Fibroblast of peridontal ligament (primary cell): ENCODE data around the gene TMEM50B.
"Not testable (repeated sequence)": the region's sequence is repeated elsewhere in the genome, so short reads cannot be mapped to it uniquely, and the experiment has no call there.

Experiments
- DNase-seq: peaks from one replicate; pipeline ENCODE4 v3.0.0-alpha.2; 2010; ENCODE audit errors: extremely low read depth

The TMEM50B gene

GRCh38 chr21:33478182-33478581, 1.6 kb downstream of the TMEM50B start:
- no peak for DNase-seq

DNA sequence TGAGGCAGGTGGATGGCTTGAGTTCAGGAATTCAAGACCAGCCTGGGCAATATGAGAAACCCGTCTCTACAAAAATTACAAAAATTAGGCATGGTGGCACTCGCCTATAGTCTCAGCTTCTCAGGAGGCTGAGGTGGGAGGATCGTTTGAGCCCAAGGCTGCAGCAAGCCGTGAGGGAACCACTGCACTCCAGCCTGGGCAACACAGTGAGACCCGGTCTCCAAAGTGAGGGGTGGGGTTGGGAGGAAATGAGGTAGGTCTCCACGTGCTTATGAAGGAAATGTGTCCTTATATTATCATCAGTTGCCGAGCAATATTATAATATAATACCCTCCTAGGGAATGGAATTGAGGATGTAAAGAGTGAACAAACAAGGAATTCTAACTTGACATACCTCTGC, 2.7 kb downstream of the TMEM50B start:
- DNase-seq = no peak

DNA sequence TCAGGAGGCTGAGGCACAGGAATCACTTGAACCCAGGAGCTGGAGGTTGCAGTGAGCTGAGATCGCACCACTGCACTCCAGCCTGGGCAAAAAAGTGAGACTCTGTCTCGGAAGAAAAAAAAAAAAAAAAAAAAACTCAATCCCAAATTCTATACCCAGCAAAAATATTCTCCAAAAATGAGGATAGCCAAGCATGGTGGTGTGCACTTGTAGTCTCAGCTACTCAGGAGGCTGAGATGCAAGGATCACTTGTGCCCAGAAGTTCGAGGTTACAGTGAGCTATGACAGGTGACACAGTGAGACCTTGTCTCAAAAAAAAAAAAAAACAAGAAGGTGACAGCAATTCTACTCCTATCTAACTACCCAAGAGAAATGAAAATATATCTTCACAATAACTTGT, 6.4 kb downstream of the TMEM50B start:
- DNase-seq = no peak

DNA sequence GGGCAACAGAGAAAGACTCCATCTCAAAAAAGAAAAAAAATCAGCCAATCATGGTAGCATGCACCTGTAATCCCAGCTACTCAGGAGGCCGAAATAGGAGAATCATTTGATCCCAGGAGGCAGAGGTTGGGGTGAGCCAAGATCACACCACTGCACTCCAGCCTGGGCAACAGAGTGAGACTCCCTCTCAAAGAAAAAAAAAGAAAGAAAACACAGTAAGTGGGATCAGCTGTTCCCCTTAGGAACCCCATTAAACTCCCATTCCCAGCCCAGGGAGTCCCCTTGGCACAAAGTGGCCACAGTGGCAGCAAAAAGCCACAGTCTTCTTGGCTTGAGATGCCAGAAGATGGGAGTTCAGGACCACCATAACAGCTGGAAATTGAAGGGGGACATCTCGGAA, 9.1 kb downstream of the TMEM50B start:
- DNase-seq = no peak

DNA sequence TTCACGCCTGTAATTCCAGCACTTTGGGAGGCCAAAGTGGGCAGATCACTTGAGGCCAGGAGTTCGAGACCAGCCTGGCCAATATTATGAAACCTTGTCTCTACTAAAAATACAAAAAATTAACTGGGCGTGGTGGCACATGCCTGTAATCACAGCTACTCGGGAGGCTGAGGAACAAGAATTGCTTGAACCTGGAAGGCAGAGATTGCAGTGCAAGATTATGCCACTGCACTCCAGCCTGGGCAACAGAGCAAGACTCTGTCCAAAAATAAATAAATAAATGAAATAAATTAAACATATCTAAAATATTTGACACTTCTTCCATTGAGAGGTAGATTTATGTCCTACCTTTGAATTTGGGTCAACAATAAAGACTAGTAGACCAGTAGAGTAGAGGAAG, 10.6 kb downstream of the TMEM50B start:
- DNase-seq = not testable (repeated sequence)

GRCh38 chr21:33461538-33462250, 18.1 kb downstream of the TMEM50B start:
- DNase-seq = no peak

GRCh38 chr21:33458861-33459260, 20.9 kb downstream of the TMEM50B start:
- DNase-seq = no peak

DNA sequence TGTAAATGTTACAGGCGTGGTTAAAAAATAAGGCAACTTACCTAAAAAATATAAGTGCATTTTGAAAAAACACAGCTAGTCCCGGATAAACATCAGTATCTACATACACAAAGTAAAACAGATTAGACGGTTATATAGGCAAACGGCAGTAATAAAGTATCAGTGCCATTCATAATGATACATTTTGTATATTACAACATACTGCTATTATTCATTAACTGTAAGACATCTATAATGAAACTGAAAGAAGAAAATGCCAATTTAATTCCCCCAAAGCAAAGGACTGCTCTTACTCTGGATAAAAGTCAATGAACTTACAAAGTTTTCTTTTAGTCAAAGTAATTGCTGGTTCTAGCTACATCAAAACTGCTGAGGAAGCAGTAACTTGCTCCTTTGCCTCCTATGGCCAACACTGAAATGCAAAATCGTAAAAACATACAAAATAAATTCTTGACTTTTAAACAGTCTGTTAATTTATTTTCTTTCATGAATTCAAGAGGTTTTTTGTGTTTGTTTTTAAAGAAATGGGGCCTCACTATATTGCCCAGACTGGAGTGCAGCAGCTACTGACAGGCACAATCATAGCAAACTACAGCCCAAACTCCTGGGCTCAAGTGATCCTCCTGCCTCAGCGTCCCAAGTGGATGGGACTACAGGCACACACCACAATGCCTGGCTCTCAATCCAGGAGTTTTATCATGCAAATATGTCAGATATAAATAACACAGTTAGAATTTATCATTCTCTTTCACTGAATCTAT, 23.9 kb downstream of the TMEM50B start:
- no peak for DNase-seq

DNA sequence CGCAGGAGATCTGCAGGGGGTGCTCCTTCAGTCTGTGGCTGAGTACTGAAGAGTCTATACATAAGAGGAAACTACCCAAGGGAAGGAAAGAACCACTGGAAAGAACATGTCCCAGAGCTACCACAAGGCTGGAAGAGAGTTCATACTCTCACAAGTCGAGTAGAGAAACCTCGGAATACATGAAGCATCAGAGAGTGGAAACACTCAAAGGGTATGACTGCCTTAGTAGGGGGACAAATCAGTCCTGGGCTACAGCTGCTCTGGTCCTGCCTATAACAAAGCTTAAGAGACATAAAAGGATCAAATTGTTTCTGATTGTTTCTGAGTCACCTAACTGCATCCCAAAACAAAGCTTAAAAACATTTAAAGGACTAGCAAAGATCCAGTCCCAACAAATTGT, 27.4 kb downstream of the TMEM50B start:
- no peak for DNase-seq

DNA sequence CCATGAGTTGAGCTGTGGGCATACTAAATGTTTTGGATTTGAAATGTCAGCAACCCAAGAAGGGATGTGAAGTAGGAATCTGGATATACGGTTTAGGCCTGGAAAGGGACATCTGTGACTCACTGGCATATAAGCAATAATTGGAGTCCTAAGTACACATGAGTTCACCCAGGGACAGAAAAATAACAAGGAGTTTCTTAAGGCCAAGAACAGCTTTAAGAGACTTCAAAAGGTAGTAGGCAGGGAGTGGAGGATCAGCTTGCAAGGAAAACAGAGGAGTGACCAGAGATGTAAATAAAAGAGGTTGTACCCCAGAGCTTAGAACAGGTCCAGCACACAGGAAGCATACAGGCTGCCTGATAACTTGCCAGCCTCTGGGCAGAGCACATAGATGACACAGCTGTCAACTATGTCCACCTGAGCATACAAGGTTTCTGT, 28.1 kb downstream of the TMEM50B start:
- peak; percentile 18 for DNase-seq

- DNase-seq = no peak
Measured at GRCh38 chr21:33449616-33450015, 30.2 kb downstream of the TMEM50B start.

GRCh38 chr21:33446620-33447019, 33.2 kb downstream of the TMEM50B start:
- not testable (repeated sequence) for DNase-seq

DNA sequence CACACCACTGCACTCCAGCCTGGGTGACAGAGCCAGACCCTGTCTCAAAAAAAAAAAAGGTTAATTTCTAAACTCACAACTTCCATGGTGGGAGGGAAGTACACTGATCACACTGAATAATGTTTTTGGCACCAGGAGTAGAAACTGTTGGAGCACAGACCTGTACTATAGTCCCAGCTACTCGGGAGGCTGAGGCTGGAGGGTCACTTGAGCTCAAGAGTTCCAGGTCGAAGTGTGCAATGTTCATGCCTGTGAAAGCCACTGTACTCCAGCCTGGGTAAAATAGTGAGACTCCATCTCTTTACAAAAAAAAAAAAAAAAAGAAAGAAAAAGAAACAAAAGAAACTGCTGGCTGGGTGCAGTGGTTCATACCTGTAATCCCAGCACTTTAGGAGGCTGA, 35.3 kb downstream of the TMEM50B start:
- DNase-seq = no peak

- DNase-seq = no peak
Measured at GRCh38 chr21:33443194-33443593, 36.6 kb downstream of the TMEM50B start.

DNA sequence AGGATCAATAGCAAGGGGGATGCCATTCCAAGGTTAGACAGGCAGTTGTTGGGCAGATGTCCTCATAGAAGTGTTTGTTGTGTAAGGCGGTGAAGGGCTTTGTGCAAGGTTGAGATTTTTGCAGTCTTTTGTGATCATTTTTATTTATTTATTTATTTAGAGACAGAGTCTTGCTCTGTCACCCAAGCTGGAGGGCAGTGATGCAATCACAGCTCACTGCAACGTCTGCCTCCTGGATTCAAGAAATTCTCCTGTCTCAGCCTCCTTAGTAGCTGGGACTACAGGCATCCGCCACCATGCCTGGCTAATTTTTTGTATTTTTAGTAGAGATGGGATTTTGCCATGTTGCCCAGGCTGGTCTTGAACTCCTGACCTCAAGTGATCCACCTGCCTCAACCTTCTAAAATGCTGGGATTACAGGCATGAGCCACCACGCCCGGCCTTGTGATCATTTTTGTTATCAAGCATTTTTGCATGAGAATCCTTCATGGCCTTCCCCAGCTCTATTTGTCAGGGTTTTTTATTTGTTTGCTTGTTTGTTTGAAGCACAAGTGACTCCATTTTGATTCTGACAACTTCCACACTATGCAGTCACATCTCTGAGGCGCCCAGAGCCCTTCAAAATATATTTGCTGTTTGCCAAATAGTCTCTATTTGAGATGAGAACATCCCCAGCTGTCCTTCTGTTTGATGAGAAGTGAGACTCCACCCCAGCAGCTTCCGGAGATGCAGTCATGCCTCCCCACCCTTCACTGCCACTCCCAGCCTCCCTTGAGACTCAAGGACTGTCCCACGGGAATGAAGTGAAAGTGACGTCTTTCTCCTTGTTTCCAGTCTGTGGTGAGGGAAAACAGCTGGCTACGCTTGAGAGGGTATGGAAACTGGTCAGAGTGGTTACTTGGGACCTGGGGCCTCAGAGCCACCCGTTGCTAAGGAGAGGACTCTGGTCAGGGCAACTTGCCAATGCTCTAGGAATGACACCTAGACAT, 38.0 kb downstream of the TMEM50B start:
- peak; percentile 59 for DNase-seq

DNA sequence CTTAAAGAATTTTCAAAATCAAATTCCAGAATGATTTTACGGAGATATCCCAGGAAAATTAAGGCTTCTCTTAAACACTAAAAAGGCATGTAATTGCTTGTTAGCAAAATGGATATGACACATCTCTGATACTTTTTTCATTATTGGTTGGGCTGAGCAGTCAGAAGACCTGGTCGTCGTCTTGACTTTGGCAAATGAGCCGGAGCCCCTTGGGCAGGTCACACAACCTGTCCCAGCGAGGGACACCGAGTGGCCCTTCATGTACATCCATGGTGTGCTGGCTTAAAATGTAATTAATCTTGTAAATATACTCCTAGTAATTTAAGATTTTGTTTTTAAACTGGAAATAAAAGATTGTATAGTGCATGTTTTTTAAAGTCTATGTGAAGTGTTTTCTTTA, 42.6 kb downstream of the TMEM50B start:
- DNase-seq = no peak

DNA sequence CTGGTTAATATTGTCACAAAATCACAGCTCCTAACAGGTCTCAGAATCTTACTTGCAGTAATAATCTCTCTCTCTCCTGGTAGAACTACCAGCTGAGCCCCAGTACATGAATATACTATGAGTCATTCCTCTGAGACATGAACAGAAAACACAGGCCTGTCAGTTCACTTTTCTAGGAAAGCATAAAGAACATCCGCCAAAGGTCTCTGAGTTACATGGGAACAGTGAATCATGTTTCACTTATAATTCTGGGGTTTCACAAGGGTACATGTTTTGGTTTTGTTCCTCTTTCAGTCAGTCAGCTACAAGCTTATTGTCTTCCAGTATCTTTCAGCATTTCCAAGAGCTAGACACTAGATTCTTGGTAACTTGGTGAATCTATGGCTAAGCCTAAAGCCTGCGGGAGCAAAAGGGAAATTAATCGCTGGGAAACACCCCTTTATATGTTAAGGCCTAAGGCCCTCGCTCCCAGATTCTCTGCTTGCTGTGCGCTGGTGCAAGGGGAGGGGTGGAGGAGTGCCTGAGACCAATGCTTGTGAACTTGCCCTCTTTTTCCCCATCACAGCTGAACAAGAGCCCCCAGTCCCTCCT, 44.9 kb downstream of the TMEM50B start:
- peak; percentile 93 for DNase-seq

DNA sequence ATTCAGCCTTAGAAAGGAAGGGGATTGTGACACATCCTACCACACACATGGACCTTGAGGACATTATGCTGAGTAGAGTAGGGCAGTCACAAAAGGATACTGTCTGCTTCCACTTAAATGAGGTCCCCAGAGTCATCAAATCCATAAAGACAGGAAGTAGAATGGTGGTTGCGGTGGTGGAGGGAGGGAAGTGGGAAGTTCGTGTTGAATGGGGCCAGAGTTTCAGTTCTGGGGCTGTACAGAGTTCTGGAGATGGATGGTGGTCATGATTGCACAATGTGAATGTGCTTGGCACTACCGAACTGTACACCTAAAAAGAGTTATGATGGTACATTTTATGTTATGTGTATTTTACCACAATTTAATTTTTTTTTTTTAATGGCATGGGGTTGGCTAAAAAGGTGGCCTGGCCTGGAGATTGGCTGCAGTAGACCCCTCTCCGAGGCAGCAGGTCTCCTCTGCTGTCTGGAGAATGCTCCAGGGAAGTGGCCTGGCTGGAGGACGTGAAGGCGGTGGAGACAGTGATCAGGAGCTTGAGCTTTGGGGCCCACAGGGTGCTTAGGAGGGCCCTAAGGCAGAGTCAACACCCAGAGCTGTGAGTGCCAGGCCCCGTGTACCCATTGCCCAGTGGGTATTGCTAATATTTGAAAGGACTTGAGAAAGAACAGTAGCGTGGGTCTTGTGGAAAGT, 46.2 kb downstream of the TMEM50B start:
- DNase-seq = no peak

DNA sequence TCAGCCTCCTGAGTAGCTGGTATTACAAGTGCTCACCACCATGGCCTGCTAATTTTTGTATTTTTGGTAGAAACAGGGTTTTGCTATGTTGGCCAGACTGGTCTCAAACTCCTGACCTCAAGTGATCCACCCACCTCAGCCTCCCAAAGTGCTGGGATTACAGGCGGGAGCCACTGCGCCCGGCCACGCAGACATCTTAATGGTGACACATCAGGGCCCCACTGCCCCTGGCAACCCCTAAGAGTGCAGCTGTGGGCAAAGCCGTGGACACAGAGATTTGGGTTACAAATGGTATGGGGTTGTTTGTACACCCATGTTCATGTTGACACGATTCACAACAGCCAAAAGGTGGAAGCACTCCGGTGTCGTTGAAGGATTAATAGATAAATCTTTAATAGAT, 46.8 kb downstream of the TMEM50B start:
- no peak for DNase-seq

DNA sequence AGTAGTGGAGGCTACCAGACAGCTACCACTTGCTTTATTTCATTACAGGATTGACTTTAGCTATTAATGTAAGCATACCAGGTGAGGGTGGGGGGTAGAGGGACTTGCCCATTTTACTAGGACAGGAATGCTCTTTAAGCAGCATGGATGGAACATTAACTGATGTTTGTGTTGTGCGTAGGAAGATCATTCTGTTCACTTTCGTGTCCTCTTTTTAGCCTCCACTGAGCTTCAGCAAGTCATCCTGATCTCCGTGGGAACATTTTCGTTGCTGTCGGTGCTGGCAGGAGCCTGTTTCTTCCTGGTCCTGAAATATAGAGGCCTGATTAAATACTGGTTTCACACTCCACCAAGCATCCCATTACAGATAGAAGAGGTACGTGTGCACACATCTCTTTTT, 47.3 kb downstream of the TMEM50B start:
- no peak for DNase-seq

DNA sequence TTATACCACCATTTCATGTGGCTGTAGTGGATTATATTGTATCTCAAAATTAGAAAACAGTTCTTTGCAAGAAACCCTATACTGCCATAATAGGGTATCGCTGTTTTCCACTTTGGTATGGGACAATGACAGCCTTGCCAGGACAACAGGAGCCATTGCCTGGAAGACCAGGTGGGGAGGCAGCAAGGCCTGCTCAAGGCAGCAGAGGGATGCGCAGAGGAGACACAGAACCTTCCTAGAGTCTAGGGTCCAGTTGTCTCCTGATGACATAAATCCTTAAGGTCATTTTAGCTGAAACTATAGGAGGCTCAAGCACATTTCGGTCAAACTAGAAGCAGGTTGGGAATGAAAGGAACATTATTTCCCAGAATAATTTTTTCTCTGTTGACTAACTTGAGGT, 48.9 kb downstream of the TMEM50B start:
- no peak for DNase-seq
